ENCODE results near the gene CDH4. TPM values are rescaled to one million over a fixed set of nuclear protein-coding genes. Genes with fewer than 3 reads are reported as not detected.

Gene CDH4
- total and polyA plus RNA-seq, 2 of the 8 experiments (the other 6 are each of a cell fraction or from before 2014, with no cell fraction given): 4.3 to 7.9 TPM

GRCh38 chr20:61881416-61881815 lies 629.4 kb downstream of the CDH4 start:
- Histone ChIP-seq H3K79me1 (ENCODE audit: low read depth, low read length) (no peaks in the 10 kb centered on the region), H2BK15ac (ENCODE audit: low read length) (no peak overlapping the region), H3K9ac (replicated peaks in 1 of 4; ENCODE audit: extremely low read depth in 1 of 4, low read depth in 3 of 4, low read length in 3 of 4) (no peak overlapping the region), H4K20me1 (replicated peaks in 1 of 2; ENCODE audit: control insufficient read depth in 1 of 2, insufficient read depth in 2 of 2, low read length in 2 of 2) (no peaks in the 10 kb centered on the region), H2BK12ac (ENCODE audit: low read depth, low read length) (no peak overlapping the region), H2AK5ac (ENCODE audit: low read depth, low read length) (no peak overlapping the region), H3K27me3 (replicated peaks in 1 of 4; ENCODE audit: control insufficient read depth in 3 of 4, extremely low read depth in 1 of 4, insufficient read depth in 3 of 4, low read length in 3 of 4) (no peaks in the 10 kb centered on the region; a peak in 2 of 7 replicates), H3K23me2 (ENCODE audit: low read depth, low read length) (no peaks in the 10 kb centered on the region), H2BK5ac (ENCODE audit: low read depth, low read length) (no peak overlapping the region), H3K4ac (replicated peaks; ENCODE audit: insufficient read length, low read depth, low read length) (no peak overlapping the region), H3K23ac (ENCODE audit: insufficient read length) (no peak overlapping the region), H3K27ac (ENCODE audit: low read depth, low read length) (no peak overlapping the region), H3K4me3 (ENCODE audit: extremely low read depth in 1 of 4, insufficient read depth in 2 of 4, low read depth in 3 of 4, low read length in 4 of 4) (no peak overlapping the region), H4K5ac (ENCODE audit: insufficient read length, low read depth, low read length) (no peak overlapping the region), H3K4me2 (ENCODE audit: insufficient read depth in 1 of 2, low read depth in 2 of 2, low read length in 2 of 2) (no peak overlapping the region), H2AFZ (ENCODE audit: low read length) (no peak overlapping the region), H3K79me2 (ENCODE audit: control insufficient read depth in 1 of 2, insufficient read depth in 2 of 2, low read length in 2 of 2) (no peaks in the 10 kb centered on the region), H4K8ac (ENCODE audit: extremely low read depth, insufficient read depth, low read length) (no peak overlapping the region), H2BK20ac (ENCODE audit: low read length) (no peak overlapping the region), H3K4me1 (replicated peaks in 1 of 4; ENCODE audit: control insufficient read depth in 3 of 4, insufficient read depth in 4 of 4, low read length in 3 of 4) (no peaks in the 10 kb centered on the region), H3K9me3 (ENCODE audit: insufficient read depth in 2 of 2, low read depth in 1 of 2, low read length in 1 of 2) (no peaks in the 10 kb centered on the region), H2BK120ac (replicated peaks; ENCODE audit: low read depth, low read length) (no peak overlapping the region), H3K56ac (replicated peaks; ENCODE audit: insufficient read length, low read depth, low read length) (no peak overlapping the region), H3K36me3 (ENCODE audit: control insufficient read depth in 2 of 4, insufficient read depth in 4 of 4, low read length in 3 of 4) (no peaks in the 10 kb centered on the region), H3K14ac (ENCODE audit: insufficient read length) (no peak overlapping the region), H4K91ac (replicated peaks; ENCODE audit: insufficient read length, low read length) (no peak overlapping the region), H3K18ac (ENCODE audit: extremely low read depth, low read length) (no peak overlapping the region)
- TF ChIP-seq POLR2A (IDR thresholded peaks at IDR 0.05; ENCODE audit: control extremely low read depth in 1 of 2, low read depth in 2 of 2, low read length in 2 of 2) (no peak), TEAD4 (IDR thresholded peaks at IDR 0.05; ENCODE audit: low read depth, low read length) (no peak)
- ChIA-PET POLR2A (ENCODE audit: partially characterized antibody) (no interaction called here), CTCF (ENCODE audit: partially characterized antibody) (interaction anchor here (1.0 to 1.1 kb wide), 2 partner anchors 236 to 291 kb away, joined by 3 read pairs; no protein-coding TSS in a partner anchor)
- WGBS, 2 experiments (ENCODE audit: extremely low coverage in 1 of 2, insufficient coverage in 1 of 2, insufficient read length in 1 of 2, insufficient replicate concordance in 2 of 2, low coverage in 1 of 2, low lambda C conversion rate in 2 of 2, missing lambda C conversion rate in 1 of 2): 95% methylated on average over 14 of the region's 19 CpGs; no CpG with 5 or more reads in 1 of the 2 experiments
- FAIRE-seq: no peak
- DNase-seq (ENCODE audit: low read depth in 1 of 2, low spot score in 2 of 2): no peak

Measured in H1 (cell line).